ENCODE data around the gene SLC22A23.

DNA sequence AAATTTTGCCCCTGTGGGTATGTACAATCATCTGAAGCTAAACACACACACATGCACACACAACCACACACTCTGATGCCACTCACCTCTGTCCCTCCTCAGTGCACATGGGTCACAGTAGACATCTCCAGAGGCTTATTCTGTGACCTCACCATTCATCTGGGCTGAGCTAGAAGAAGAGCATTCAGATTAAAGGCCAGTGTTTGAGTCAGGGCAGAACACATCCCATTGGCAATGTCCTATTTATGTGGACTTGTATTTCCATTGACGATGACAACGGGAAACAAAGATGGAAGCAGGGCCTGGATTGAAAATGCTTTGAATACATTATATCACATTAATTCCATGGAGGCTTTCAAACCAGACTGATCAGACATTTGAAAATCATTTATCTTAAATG lies 26.8 kb upstream of the SLC22A23 start:
- TF ChIP-seq, protein P1, sequence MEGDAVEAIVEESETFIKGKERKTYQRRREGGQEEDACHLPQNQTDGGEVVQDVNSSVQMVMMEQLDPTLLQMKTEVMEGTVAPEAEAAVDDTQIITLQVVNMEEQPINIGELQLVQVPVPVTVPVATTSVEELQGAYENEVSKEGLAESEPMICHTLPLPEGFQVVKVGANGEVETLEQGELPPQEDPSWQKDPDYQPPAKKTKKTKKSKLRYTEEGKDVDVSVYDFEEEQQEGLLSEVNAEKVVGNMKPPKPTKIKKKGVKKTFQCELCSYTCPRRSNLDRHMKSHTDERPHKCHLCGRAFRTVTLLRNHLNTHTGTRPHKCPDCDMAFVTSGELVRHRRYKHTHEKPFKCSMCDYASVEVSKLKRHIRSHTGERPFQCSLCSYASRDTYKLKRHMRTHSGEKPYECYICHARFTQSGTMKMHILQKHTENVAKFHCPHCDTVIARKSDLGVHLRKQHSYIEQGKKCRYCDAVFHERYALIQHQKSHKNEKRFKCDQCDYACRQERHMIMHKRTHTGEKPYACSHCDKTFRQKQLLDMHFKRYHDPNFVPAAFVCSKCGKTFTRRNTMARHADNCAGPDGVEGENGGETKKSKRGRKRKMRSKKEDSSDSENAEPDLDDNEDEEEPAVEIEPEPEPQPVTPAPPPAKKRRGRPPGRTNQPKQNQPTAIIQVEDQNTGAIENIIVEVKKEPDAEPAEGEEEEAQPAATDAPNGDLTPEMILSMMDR (IDR thresholded peaks at IDR 0.05), result no peak
- TF ChIP-seq POLR2AphosphoS5 (IDR thresholded peaks at IDR 0.05), result no peak

All from sigmoid colon (tissue), 4 donors.